Loucy (cell line): Measurements from ENCODE around the gene TOR4A.

Experiments used
- CTCF ChIP-seq: fragments of 200-600 bp; sonication (generic); conservative IDR thresholded peaks from 2 replicates; pipeline ENCODE4 v1.5.1; 2014; ENCODE audit warnings: mild to moderate bottlenecking, antibody characterized with exemption, low read length
- EZH2phosphoT487 ChIP-seq: fragments of 200-600 bp; IDR thresholded peaks from 2 replicates; pipeline ENCODE4 v1.6.1; 2018; ENCODE audit warnings: antibody characterized with exemption, mild to moderate bottlenecking, moderate library complexity, borderline replicate concordance

- TF ChIP-seq CTCF (no peak), EZH2phosphoT487 (no peak)
Measured at GRCh38 chr9:137242269-137243203, 35.0 kb upstream of the TOR4A start.
